ENCODE data around the gene GGT1.
"Not testable (repeated sequence)": the region's sequence is repeated elsewhere in the genome, so short reads cannot be mapped to it uniquely, and the experiment has no call there.

GGT1 gene

GRCh38 chr22:24602847-24603769 is at the start of gene GGT1:
Gene GGT1, plus strand, starts transcription at chr22:24603193. Its CDS starts 7,889 bp downstream, at chr22:24611082.
- not testable (repeated sequence) for H3K4me1 ChIP-seq (ENCODE audit: control insufficient read depth, insufficient read depth, low read length); H3K4me3 ChIP-seq (ENCODE audit: low read depth, low read length); H3K9me3 ChIP-seq (ENCODE audit: control insufficient read depth, insufficient read depth, low read depth, low read length); H3K36me3 ChIP-seq (ENCODE audit: control insufficient read depth in 2 of 2, insufficient read depth in 1 of 2, low read length in 2 of 2); H3K27ac ChIP-seq (ENCODE audit: extremely low read depth, low read depth, low read length)
- POLR2A ChIA-PET: interaction anchor here (2.1 kb wide), 1 partner anchor 10 kb away, joined by 6 read pairs; no protein-coding TSS in a partner anchor
- 0 out of 2 replicates have a peak, but pooled peaks have one; percentile 18 for TF ChIP-seq SP3 (tag by site-specific recombination; IDR thresholded peaks at IDR 0.05)
- peak; percentile 32; the same call in 1 of the 2 replicates for TF ChIP-seq SCRT2 (tag by site-specific recombination; IDR thresholded peaks at IDR 0.05)
- peak; percentile 97 for TF ChIP-seq ZNF768 (tag by site-specific recombination; IDR thresholded peaks at IDR 0.05)
- TF ChIP-seq GLIS1 (tag by site-specific recombination; IDR thresholded peaks at IDR 0.05): peak; percentile 39; the same call in 1 of the 2 replicates
- 0 out of 2 replicates have a peak, but pooled peaks have one; percentile 21 for TF ChIP-seq ZBTB8A (tag by site-specific recombination; IDR thresholded peaks at IDR 0.05)
- TF ChIP-seq ZFHX2 (tag by site-specific recombination; conservative IDR thresholded peaks at IDR 0.05): peak; percentile 60
- CTCF ChIA-PET: interaction anchor here (0.6 to 1.3 kb wide), 2 partner anchors 9 to 10 kb away, joined by 3 read pairs; partner anchors contain the start of gene LRRC75B

GRCh38 chr22:24553597-24554312 is 49.2 kb upstream of the GGT1 start:
- H3K9me3 ChIP-seq (ENCODE audit: control insufficient read depth, insufficient read depth, low read depth, low read length): no peaks in the 10 kb centered on the region
- peaks cover 8% of the 10 kb centered on the region for H3K4me1 ChIP-seq (ENCODE audit: control insufficient read depth, insufficient read depth, low read length)
- H3K36me3 ChIP-seq (ENCODE audit: control insufficient read depth in 2 of 2, insufficient read depth in 1 of 2, low read length in 2 of 2): peaks cover 16 to 58% of the 10 kb centered on the region in 2 experiments
- POLR2A ChIA-PET: interaction anchor here (1.2 to 4.0 kb wide), 5 partner anchors 9 to 40 kb away, joined by 3 to 33 read pairs (median 4); no protein-coding TSS in a partner anchor
- no peak for TF ChIP-seq ZSCAN5A (tag by site-specific recombination; IDR thresholded peaks at IDR 0.05)
- no peak for TF ChIP-seq ZNF776 (tag by site-specific recombination; IDR thresholded peaks at IDR 0.05; ENCODE audit: borderline replicate concordance)
- no peak for TF ChIP-seq ZNF664 (tag by site-specific recombination; IDR thresholded peaks at IDR 0.05)
- no peak for TF ChIP-seq ZNF610 (tag by site-specific recombination; IDR thresholded peaks at IDR 0.05; ENCODE audit: borderline replicate concordance)
- no peak for TF ChIP-seq ZNF837 (tag by site-specific recombination; IDR thresholded peaks at IDR 0.05)
- no peak for TF ChIP-seq ZNF311 (tag by site-specific recombination; IDR thresholded peaks at IDR 0.05; ENCODE audit: borderline replicate concordance)
- peak; percentile 36; the same call in 1 of the 2 replicates for TF ChIP-seq ZIC2 (tag by site-specific recombination; IDR thresholded peaks at IDR 0.05)
- TF ChIP-seq ZNF114 (tag by site-specific recombination; IDR thresholded peaks at IDR 0.05): no peak
- peak overlapping the region; percentile 86 for H3K4me3 ChIP-seq (ENCODE audit: low read depth, low read length)
- H3K27ac ChIP-seq (ENCODE audit: extremely low read depth, low read depth, low read length): no peak overlapping the region
- CTCF ChIA-PET: interaction anchor here (0.6 to 1.4 kb wide), 3 partner anchors 9 to 144 kb away, joined by 3 read pairs; no protein-coding TSS in a partner anchor

GRCh38 chr22:24554313-24555164 is 48.5 kb upstream of the GGT1 start, which contains the start of gene GUCD1:
Gene GUCD1, minus strand, starts transcription at chr22:24555138. Its CDS starts 147 bp downstream, at chr22:24554991.
- peaks cover 8% of the 10 kb centered on the region for H3K4me1 ChIP-seq (ENCODE audit: control insufficient read depth, insufficient read depth, low read length)
- POLR2A ChIA-PET: interaction anchor here (0.5 to 4.0 kb wide), 32 partner anchors 9 to 1375 kb away, joined by 3 to 33 read pairs (median 4); partner anchors contain the start of genes CABIN1, LRRC75B, MIF and SGSM1
- CTCF ChIA-PET: interaction anchor here (0.9 to 1.4 kb wide), 2 partner anchors 10 to 145 kb away, joined by 3 read pairs; no protein-coding TSS in a partner anchor
- TF ChIP-seq ZNF121 (tag by site-specific recombination; IDR thresholded peaks at IDR 0.05): 0 out of 2 replicates have a peak, but pooled peaks have one; percentile 11
- peak; percentile 69 for TF ChIP-seq ZNF398 (tag by site-specific recombination; IDR thresholded peaks at IDR 0.05)
- TF ChIP-seq ZNF175 (tag by site-specific recombination; IDR thresholded peaks at IDR 0.05): no peak
- no peak for TF ChIP-seq ZNF626 (tag by site-specific recombination; IDR thresholded peaks at IDR 0.05)
- TF ChIP-seq ZSCAN4 (tag by site-specific recombination; IDR thresholded peaks at IDR 0.05): no peak
- no peak for TF ChIP-seq MEIS1 (CRISPR knock-in tag; IDR thresholded peaks at IDR 0.05; ENCODE audit: borderline replicate concordance)
- TF ChIP-seq GFI1B (tag by site-specific recombination; IDR thresholded peaks at IDR 0.05): no peak

More at GRCh38 chr22:24554313-24555164, 48.5 kb upstream of the GGT1 start, which contains the start of gene GUCD1:
- Histone ChIP-seq H3K4me3 (ENCODE audit: low read depth, low read length) (peak within 1 kb of the TSS; percentile 93), H3K36me3 (ENCODE audit: control insufficient read depth in 2 of 2, insufficient read depth in 1 of 2, low read length in 2 of 2) (peaks cover 17 to 59% of the 10 kb centered on the region in 2 experiments), H3K27ac (ENCODE audit: extremely low read depth, low read depth, low read length) (peak within 1 kb of the TSS; percentile 96), H3K9me3 (ENCODE audit: control insufficient read depth, insufficient read depth, low read depth, low read length) (no peaks in the 10 kb centered on the region)
